Measurements from ENCODE around the gene ARMC8. TPM values are rescaled to one million over a fixed set of nuclear protein-coding genes. Genes with fewer than 3 reads are reported as not detected.

ARMC8 gene
- total RNA-seq, 6 experiments from 2014 or later: 15.5 to 24.6 (median 18.6) TPM

GRCh38 chr3:138332472-138333073, 145.5 kb downstream of the ARMC8 start:
- ATAC-seq (peak; percentile 46 to 51 (median 47)), DNase-seq (no peak)
- no peaks in the 10 kb centered on the region for H3K36me3 ChIP-seq
- no peaks in the 10 kb centered on the region for H3K9me3 ChIP-seq
- intact Hi-C loops (cut with DNase I): loop anchor here (10.0 kb wide), 2 partner anchors 82 to 92 kb away; no protein-coding TSS in a partner anchor
- peaks cover 0 to 3% (median 0%) of the 10 kb centered on the region in 4 donors for H3K4me1 ChIP-seq
- H3K4me3 ChIP-seq: no peak overlapping the region
- TF ChIP-seq CTCF (IDR thresholded peaks at IDR 0.05) (peak; percentile 61 to 75 (median 68)), POLR2A (IDR thresholded peaks at IDR 0.05) (no peak)
- H3K27me3 ChIP-seq: no peaks in the 10 kb centered on the region
- 31% methylated on average over 4 of the region's 4 CpGs for WGBS (ENCODE audit: insufficient coverage, low coverage, low lambda C conversion rate, missing lambda C conversion rate)
- H3K27ac ChIP-seq: no peak overlapping the region

- TF ChIP-seq CTCF (IDR thresholded peaks at IDR 0.05): no peak
- no peak for TF ChIP-seq POLR2A (IDR thresholded peaks at IDR 0.05)
- H3K27me3 ChIP-seq: no peaks in the 10 kb centered on the region
- no peak for DNase-seq
- H3K36me3 ChIP-seq: no peaks in the 10 kb centered on the region
- H3K9me3 ChIP-seq: no peaks in the 10 kb centered on the region
- ATAC-seq: no peak
- intact Hi-C loops (cut with DNase I): loop anchor here (10.0 kb wide), 2 partner anchors 80 to 90 kb away; no protein-coding TSS in a partner anchor
- H3K4me3 ChIP-seq: no peak overlapping the region
- 81% methylated on average over 4 of the region's 4 CpGs for WGBS (ENCODE audit: insufficient coverage, low coverage, low lambda C conversion rate, missing lambda C conversion rate)
- no peaks in the 10 kb centered on the region for H3K4me1 ChIP-seq
- H3K27ac ChIP-seq: no peak overlapping the region
Measured at GRCh38 chr3:138334608-138335007, 147.5 kb downstream of the ARMC8 start.

- no peak for TF ChIP-seq CTCF (IDR thresholded peaks at IDR 0.05)
- TF ChIP-seq POLR2A (IDR thresholded peaks at IDR 0.05): no peak
- intact Hi-C loops (cut with DNase I): loop anchor here (10.0 kb wide), 2 partner anchors 78 to 88 kb away; no protein-coding TSS in a partner anchor
- H3K36me3 ChIP-seq: no peaks in the 10 kb centered on the region
- H3K9me3 ChIP-seq: no peaks in the 10 kb centered on the region
- H3K4me3 ChIP-seq: no peak overlapping the region
- no peak for DNase-seq
- H3K4me1 ChIP-seq: no peaks in the 10 kb centered on the region
- ATAC-seq: no peak
- H3K27ac ChIP-seq: no peak overlapping the region
- no peaks in the 10 kb centered on the region for H3K27me3 ChIP-seq
- 90% methylated on average over 3 of the region's 4 CpGs for WGBS (ENCODE audit: insufficient coverage, low coverage, low lambda C conversion rate, missing lambda C conversion rate)
Measured at GRCh38 chr3:138336454-138336999, 149.4 kb downstream of the ARMC8 start.

GRCh38 chr3:138338244-138338643, 151.1 kb downstream of the ARMC8 start:
- 53% methylated on average over 5 of the region's 5 CpGs for WGBS (ENCODE audit: insufficient coverage, low coverage, low lambda C conversion rate, missing lambda C conversion rate)

More at GRCh38 chr3:138338244-138338643, 151.1 kb downstream of the ARMC8 start:
- TF ChIP-seq POLR2A (IDR thresholded peaks at IDR 0.05) (no peak), CTCF (IDR thresholded peaks at IDR 0.05) (no peak)
- Histone ChIP-seq H3K36me3 (no peaks in the 10 kb centered on the region), H3K4me3 (no peak overlapping the region), H3K27ac (no peak overlapping the region), H3K27me3 (no peaks in the 10 kb centered on the region), H3K9me3 (no peaks in the 10 kb centered on the region), H3K4me1 (no peaks in the 10 kb centered on the region)
- DNase-seq (no peak), ATAC-seq (no peak)
- intact Hi-C loops (cut with DNase I): loop anchor here (10.0 kb wide), 2 partner anchors 77 to 87 kb away; no protein-coding TSS in a partner anchor
